ENCODE measurements around the gene TRIOBP. TPM values are rescaled to one million over a fixed set of nuclear protein-coding genes. Genes with fewer than 3 reads are reported as not detected.

The TRIOBP gene
- total RNA-seq, 1 experiment from 2014 or later, result 45.7 TPM

DNA sequence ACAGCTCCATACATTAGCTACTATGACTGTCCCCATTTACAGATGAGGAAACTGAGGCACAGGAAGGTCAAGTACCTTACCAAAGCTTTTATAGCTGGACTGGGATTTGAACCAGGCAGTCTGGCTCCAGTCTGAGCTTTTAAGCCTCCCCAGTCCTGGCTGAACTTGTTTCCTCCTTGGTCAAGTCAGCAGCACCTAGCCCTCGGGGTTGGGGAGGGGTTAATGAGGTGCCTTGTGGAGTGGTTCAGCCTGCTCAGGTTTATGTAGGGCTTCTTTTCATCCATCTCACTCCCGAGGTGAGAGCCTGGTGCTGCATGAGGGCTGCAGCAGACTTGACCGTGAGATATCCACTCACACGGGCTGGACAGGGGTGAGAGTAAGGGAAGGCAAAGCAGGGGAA, 74.2 kb downstream of the TRIOBP start:
- no peak overlapping the region for H3K4me3 Mint-ChIP-seq (ENCODE audit: unreplicated experiment)
- no peaks in the 10 kb centered on the region for H3K9me3 Mint-ChIP-seq (ENCODE audit: unreplicated experiment)
- peaks cover 51% of the 10 kb centered on the region for H3K36me3 Mint-ChIP-seq (ENCODE audit: insufficient read depth, unreplicated experiment)
- TF ChIP-seq, protein P1, sequence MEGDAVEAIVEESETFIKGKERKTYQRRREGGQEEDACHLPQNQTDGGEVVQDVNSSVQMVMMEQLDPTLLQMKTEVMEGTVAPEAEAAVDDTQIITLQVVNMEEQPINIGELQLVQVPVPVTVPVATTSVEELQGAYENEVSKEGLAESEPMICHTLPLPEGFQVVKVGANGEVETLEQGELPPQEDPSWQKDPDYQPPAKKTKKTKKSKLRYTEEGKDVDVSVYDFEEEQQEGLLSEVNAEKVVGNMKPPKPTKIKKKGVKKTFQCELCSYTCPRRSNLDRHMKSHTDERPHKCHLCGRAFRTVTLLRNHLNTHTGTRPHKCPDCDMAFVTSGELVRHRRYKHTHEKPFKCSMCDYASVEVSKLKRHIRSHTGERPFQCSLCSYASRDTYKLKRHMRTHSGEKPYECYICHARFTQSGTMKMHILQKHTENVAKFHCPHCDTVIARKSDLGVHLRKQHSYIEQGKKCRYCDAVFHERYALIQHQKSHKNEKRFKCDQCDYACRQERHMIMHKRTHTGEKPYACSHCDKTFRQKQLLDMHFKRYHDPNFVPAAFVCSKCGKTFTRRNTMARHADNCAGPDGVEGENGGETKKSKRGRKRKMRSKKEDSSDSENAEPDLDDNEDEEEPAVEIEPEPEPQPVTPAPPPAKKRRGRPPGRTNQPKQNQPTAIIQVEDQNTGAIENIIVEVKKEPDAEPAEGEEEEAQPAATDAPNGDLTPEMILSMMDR (IDR thresholded peaks at IDR 0.05; ENCODE audit: unreplicated experiment), result no peak
- no peak for DNase-seq (ENCODE audit: unreplicated experiment)
- BruUV-seq (replicated peaks), result no TSS peak
- intact Hi-C loops (cut with micrococcal nuclease), result no loop called here
- POLR2A ChIA-PET, result interaction anchor here (0.9 kb wide), 1 partner anchor 19 kb away, joined by 3 read pairs; no protein-coding TSS in a partner anchor
- H3K4me1 Mint-ChIP-seq (ENCODE audit: insufficient read depth, unreplicated experiment), result peaks cover 5% of the 10 kb centered on the region
- CTCF ChIA-PET, result no interaction called here
- H3K27me3 Mint-ChIP-seq (ENCODE audit: insufficient read depth, unreplicated experiment), result no peaks in the 10 kb centered on the region
- H3K27ac Mint-ChIP-seq (ENCODE audit: low read depth, unreplicated experiment), result no peak overlapping the region

DNA sequence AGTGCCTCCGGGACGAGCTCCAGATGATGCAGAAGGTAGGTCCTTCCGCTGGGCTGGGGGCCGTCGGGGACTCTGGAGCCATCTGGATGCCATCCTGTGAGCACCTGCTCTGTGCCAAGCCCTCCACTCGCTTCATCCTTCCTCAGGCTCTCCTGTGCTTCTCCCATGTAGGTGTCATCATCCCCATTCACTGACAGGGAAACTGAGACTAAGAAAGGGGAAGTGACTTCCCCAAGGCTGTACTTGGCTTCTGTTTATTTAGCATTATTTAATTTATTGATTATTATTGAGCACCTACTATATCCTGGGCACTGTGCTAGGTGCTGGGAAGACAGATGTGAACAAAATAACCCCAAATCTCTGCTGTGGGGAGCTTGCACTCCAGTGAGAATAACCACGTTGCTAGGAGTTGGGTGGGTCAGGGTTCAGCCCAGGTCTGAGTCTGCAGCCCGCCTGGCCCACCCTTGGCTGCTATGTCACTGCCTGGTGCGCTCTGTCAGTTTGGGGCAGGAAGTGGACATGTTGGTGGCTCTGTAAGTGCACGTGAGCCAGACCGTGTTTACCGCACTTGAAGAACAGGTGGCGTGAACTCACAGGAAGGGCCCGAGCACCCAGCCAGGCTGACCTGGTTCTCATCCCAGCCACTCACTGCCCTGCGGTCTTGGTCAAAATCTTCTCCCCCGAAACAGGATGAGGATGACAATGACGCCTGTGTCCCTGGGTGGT, 75.0 kb downstream of the TRIOBP start:
- Mint-ChIP-seq H3K4me1 (ENCODE audit: insufficient read depth, unreplicated experiment) (peaks cover 13% of the 10 kb centered on the region), H3K27me3 (ENCODE audit: insufficient read depth, unreplicated experiment) (no peaks in the 10 kb centered on the region), H3K9me3 (ENCODE audit: unreplicated experiment) (no peaks in the 10 kb centered on the region), H3K27ac (ENCODE audit: low read depth, unreplicated experiment) (no peak overlapping the region), H3K36me3 (ENCODE audit: insufficient read depth, unreplicated experiment) (peaks cover 51% of the 10 kb centered on the region), H3K4me3 (ENCODE audit: unreplicated experiment) (no peak overlapping the region)
- CTCF ChIA-PET, result interaction anchor here (0.9 kb wide), 1 partner anchor 46 kb away, joined by 4 read pairs; no protein-coding TSS in a partner anchor
- POLR2A ChIA-PET, result no interaction called here
- DNase-seq (ENCODE audit: unreplicated experiment), result no peak
- no TSS peak for BruUV-seq (replicated peaks)
- TF ChIP-seq, protein P1 (IDR thresholded peaks at IDR 0.05; ENCODE audit: unreplicated experiment), result no peak
- intact Hi-C loops (cut with micrococcal nuclease), result no loop called here

DNA sequence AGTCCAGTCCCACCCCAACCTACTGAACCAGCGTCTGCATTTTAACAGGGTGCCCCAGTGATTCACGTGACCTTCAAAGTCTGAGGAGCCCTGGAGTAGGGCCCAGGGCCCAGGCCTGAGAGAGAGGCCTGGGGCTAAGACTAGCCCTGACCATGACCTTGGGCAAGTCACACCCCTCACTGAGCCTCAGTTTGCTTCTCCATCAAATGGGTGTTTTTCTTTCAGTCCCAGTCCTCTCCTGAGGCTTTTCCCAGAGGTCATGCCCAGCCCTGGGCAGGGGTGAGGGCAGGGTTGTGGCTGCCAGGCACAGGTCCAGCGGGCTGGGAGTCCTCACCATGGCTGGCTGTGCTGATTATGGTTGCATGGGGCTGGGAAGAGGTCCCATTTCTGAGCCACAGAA, 77.9 kb downstream of the TRIOBP start:
- Mint-ChIP-seq H3K27me3 (ENCODE audit: insufficient read depth, unreplicated experiment) (no peaks in the 10 kb centered on the region), H3K4me1 (ENCODE audit: insufficient read depth, unreplicated experiment) (peaks cover 13% of the 10 kb centered on the region), H3K4me3 (ENCODE audit: unreplicated experiment) (no peak overlapping the region), H3K36me3 (ENCODE audit: insufficient read depth, unreplicated experiment) (peaks cover 49% of the 10 kb centered on the region), H3K27ac (ENCODE audit: low read depth, unreplicated experiment) (no peak overlapping the region), H3K9me3 (ENCODE audit: unreplicated experiment) (no peaks in the 10 kb centered on the region)
- TF ChIP-seq, protein P1 (IDR thresholded peaks at IDR 0.05; ENCODE audit: unreplicated experiment), result no peak
- DNase-seq (ENCODE audit: unreplicated experiment), result no peak
- no TSS peak for BruUV-seq (replicated peaks)
- POLR2A ChIA-PET, result interaction anchor here (0.6 to 0.7 kb wide), 2 partner anchors 83 to 88 kb away, joined by 3 read pairs; partner anchors contain the start of gene NOL12
- intact Hi-C loops (cut with micrococcal nuclease), result no loop called here
- CTCF ChIA-PET, result no interaction called here

DNA sequence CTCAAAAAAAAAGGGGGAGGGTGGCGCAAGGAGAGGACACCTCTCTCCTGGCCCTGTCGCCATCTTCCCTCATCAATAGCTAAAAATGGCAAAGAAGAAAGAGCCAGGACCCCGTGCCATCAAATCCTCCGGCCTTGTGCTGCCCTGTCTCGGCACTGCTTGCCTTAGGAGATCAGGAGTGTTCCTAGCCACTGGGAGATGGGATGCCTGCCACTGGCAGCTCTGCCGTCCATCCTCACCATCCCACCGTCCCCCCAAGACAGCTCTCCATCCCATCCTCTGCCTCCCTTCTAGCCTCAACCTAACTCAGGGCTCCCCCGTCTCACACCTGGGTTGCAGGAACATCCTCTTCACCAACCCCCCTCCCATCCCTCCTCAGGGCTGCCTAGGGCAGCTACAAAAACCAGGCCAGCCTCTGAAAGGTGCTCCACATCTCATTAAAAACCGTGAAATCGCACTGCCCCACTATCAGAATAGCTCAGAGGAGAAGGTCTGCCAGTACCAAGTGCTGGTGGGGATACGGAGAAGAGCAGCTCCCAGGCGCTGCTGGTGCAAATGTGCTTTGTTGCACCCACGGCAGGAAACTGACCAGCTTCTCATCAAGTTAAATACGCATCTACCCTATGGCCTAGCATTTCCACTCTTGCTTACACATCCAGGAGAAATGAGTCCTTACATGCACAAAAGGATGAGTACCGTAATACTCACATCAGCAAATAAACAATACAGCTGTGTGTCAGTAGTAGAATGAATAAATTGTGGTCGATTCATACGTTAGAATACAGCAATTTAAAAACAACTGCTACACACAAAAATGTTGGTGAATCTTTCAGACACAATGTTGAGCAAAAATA, 79.2 kb downstream of the TRIOBP start:
- Mint-ChIP-seq H3K4me3 (ENCODE audit: unreplicated experiment) (peak overlapping the region; percentile 51), H3K27me3 (ENCODE audit: insufficient read depth, unreplicated experiment) (no peaks in the 10 kb centered on the region), H3K9me3 (ENCODE audit: unreplicated experiment) (no peaks in the 10 kb centered on the region), H3K4me1 (ENCODE audit: insufficient read depth, unreplicated experiment) (peaks cover 13% of the 10 kb centered on the region), H3K36me3 (ENCODE audit: insufficient read depth, unreplicated experiment) (peaks cover 42% of the 10 kb centered on the region), H3K27ac (ENCODE audit: low read depth, unreplicated experiment) (peak overlapping the region; percentile 76)
- CTCF ChIA-PET, result interaction anchor here (0.5 to 1.7 kb wide), 8 partner anchors 18 to 249 kb away, joined by 3 to 9 read pairs (median 4); no protein-coding TSS in a partner anchor
- peak; percentile 51 for DNase-seq (ENCODE audit: unreplicated experiment)
- intact Hi-C loops (cut with micrococcal nuclease), result loop anchor here (2.0 kb wide), 1 partner anchor 23 kb away; no protein-coding TSS in a partner anchor
- BruUV-seq (replicated peaks), result TSS peak; percentile 2
- POLR2A ChIA-PET, result interaction anchor here (0.8 to 3.9 kb wide), 15 partner anchors 8 to 118 kb away, joined by 3 to 55 read pairs (median 7); partner anchors contain the start of genes ANKRD54, EIF3L, GCAT and NOL12
- TF ChIP-seq, protein P1 (IDR thresholded peaks at IDR 0.05; ENCODE audit: unreplicated experiment), result no peak

Measured in MCF 10A (cell line).